ENCODE data around the gene SSBP3. TPM values are rescaled to one million over a fixed set of nuclear protein-coding genes. Genes with fewer than 3 reads are reported as not detected.

The SSBP3 gene
- polyA plus RNA-seq, 1 experiment, result 34.3 TPM

- ChIA-PET CTCF (interaction anchor here (3.4 to 3.6 kb wide), 2 partner anchors 85 to 132 kb away, joined by 15 to 23 read pairs; no protein-coding TSS in a partner anchor), POLR2A (no interaction called here)
These were observed 1.9 kb downstream of the SSBP3 start for GRCh38 chr1:54404263-54404662.

GRCh38 chr1:54403808-54404261 is 2.4 kb downstream of the SSBP3 start:
- TF ChIP-seq CTCF (IDR thresholded peaks at IDR 0.05; ENCODE audit: low read depth, low read length), result no peak
- Histone ChIP-seq H3K4me3 (ENCODE audit: low read depth, low read length) (peak overlapping the region; percentile 79), H3K27ac (ENCODE audit: low read depth, low read length) (no peak overlapping the region), H3K9me3 (ENCODE audit: control insufficient read depth, insufficient read depth, low read length) (no peaks in the 10 kb centered on the region; the same call in 1 of the 2 replicates), H3K27me3 (ENCODE audit: control insufficient read depth, insufficient read depth, low read length) (no peaks in the 10 kb centered on the region)
- POLR2A ChIA-PET, result interaction anchor here (0.5 to 0.8 kb wide), 2 partner anchors 88 to 334 kb away, joined by 3 to 6 read pairs; no protein-coding TSS in a partner anchor
- CTCF ChIA-PET, result interaction anchor here (0.6 to 3.6 kb wide), 4 partner anchors 16 to 368 kb away, joined by 3 to 23 read pairs (median 10); no protein-coding TSS in a partner anchor
- DNase-seq (ENCODE audit: low read depth, low spot score), result peak; percentile 13

More at GRCh38 chr1:54404263-54404662, 1.9 kb downstream of the SSBP3 start:
- H3K9me3 ChIP-seq (ENCODE audit: control insufficient read depth, insufficient read depth, low read length), result no peaks in the 10 kb centered on the region; the same call in 1 of the 2 replicates
- no peak for DNase-seq (ENCODE audit: low read depth, low spot score)
- TF ChIP-seq CTCF (IDR thresholded peaks at IDR 0.05; ENCODE audit: low read depth, low read length), result no peak
- peak overlapping the region; percentile 79 for H3K4me3 ChIP-seq (ENCODE audit: low read depth, low read length)
- no peak overlapping the region for H3K27ac ChIP-seq (ENCODE audit: low read depth, low read length)
- H3K27me3 ChIP-seq (ENCODE audit: control insufficient read depth, insufficient read depth, low read length), result no peaks in the 10 kb centered on the region

GRCh38 chr1:54403405-54403804 is 2.8 kb downstream of the SSBP3 start:
- POLR2A ChIA-PET, result interaction anchor here (0.5 to 0.8 kb wide), 3 partner anchors 27 to 333 kb away, joined by 3 to 6 read pairs (median 5); no protein-coding TSS in a partner anchor
- no peak for TF ChIP-seq CTCF (IDR thresholded peaks at IDR 0.05; ENCODE audit: low read depth, low read length)
- Histone ChIP-seq H3K9me3 (ENCODE audit: control insufficient read depth, insufficient read depth, low read length) (no peaks in the 10 kb centered on the region; the same call in 1 of the 2 replicates), H3K4me3 (ENCODE audit: low read depth, low read length) (peak overlapping the region; percentile 79), H3K27ac (ENCODE audit: low read depth, low read length) (no peak overlapping the region), H3K27me3 (ENCODE audit: control insufficient read depth, insufficient read depth, low read length) (no peaks in the 10 kb centered on the region)
- CTCF ChIA-PET, result interaction anchor here (0.6 to 3.6 kb wide), 4 partner anchors 16 to 368 kb away, joined by 3 to 23 read pairs (median 10); no protein-coding TSS in a partner anchor
- no peak for DNase-seq (ENCODE audit: low read depth, low spot score)

GRCh38 chr1:54402896-54403295 is 3.3 kb downstream of the SSBP3 start:
- no peak for TF ChIP-seq CTCF (IDR thresholded peaks at IDR 0.05; ENCODE audit: low read depth, low read length)
- no peaks in the 10 kb centered on the region; the same call in 1 of the 2 replicates for H3K9me3 ChIP-seq (ENCODE audit: control insufficient read depth, insufficient read depth, low read length)
- ChIA-PET CTCF (interaction anchor here (1.2 to 3.6 kb wide), 3 partner anchors 15 to 130 kb away, joined by 3 to 23 read pairs (median 15); no protein-coding TSS in a partner anchor), POLR2A (interaction anchor here (0.6 kb wide), 1 partner anchor 27 kb away, joined by 5 read pairs; no protein-coding TSS in a partner anchor)
- no peak for DNase-seq (ENCODE audit: low read depth, low spot score)
- peak overlapping the region; percentile 79; the same call in 1 of the 2 replicates for H3K4me3 ChIP-seq (ENCODE audit: low read depth, low read length)
- no peaks in the 10 kb centered on the region for H3K27me3 ChIP-seq (ENCODE audit: control insufficient read depth, insufficient read depth, low read length)
- H3K27ac ChIP-seq (ENCODE audit: low read depth, low read length), result no peak overlapping the region

- POLR2A ChIA-PET, result no interaction called here
- CTCF ChIA-PET, result interaction anchor here (3.4 to 3.6 kb wide), 2 partner anchors 88 to 129 kb away, joined by 15 to 23 read pairs; no protein-coding TSS in a partner anchor
These were observed 4.4 kb downstream of the SSBP3 start for GRCh38 chr1:54401799-54402198.

More at GRCh38 chr1:54401799-54402198, 4.4 kb downstream of the SSBP3 start:
- DNase-seq (ENCODE audit: low read depth, low spot score), result no peak
- H3K27me3 ChIP-seq (ENCODE audit: control insufficient read depth, insufficient read depth, low read length), result no peaks in the 10 kb centered on the region
- H3K27ac ChIP-seq (ENCODE audit: low read depth, low read length), result no peak overlapping the region
- TF ChIP-seq CTCF (IDR thresholded peaks at IDR 0.05; ENCODE audit: low read depth, low read length), result no peak
- H3K4me3 ChIP-seq (ENCODE audit: low read depth, low read length), result no peak overlapping the region
- H3K9me3 ChIP-seq (ENCODE audit: control insufficient read depth, insufficient read depth, low read length), result no peaks in the 10 kb centered on the region
